C1 segment of cervical spinal cord (tissue), 14 donors: ENCODE data around the gene CORIN.
"Not testable (repeated sequence)": the region's sequence is repeated elsewhere in the genome, so short reads cannot be mapped to it uniquely, and the experiment has no call there.

Experiments
- DNase-seq, 14 donors: peaks; one replicate each; lab custom pipeline; 2025; lab: John Stamatoyannopoulos, UW

Gene CORIN

DNA sequence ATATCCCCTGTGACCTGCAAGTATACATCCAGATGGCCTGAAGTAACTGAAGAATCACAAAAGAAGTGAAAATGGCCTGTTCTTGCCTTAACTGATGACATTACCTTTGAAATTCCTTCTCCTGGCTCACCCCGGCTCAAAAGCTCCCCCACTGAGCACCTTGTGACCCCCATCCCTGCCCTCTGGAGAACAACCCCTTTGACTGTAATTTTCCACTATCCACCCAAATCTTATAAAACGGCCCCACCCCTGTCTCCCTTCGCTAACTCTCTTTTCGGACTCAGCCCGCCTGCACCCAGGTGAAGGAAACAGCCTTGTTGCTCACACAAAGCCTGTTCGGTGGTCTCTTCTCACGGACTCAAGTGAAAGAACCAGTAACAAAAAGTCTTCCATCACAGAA is 69.9 kb downstream of the CORIN start:
- not testable (repeated sequence) for DNase-seq

GRCh38 chr4:47763279-47763678 is 74.6 kb downstream of the CORIN start:
- DNase-seq: no peak

DNA sequence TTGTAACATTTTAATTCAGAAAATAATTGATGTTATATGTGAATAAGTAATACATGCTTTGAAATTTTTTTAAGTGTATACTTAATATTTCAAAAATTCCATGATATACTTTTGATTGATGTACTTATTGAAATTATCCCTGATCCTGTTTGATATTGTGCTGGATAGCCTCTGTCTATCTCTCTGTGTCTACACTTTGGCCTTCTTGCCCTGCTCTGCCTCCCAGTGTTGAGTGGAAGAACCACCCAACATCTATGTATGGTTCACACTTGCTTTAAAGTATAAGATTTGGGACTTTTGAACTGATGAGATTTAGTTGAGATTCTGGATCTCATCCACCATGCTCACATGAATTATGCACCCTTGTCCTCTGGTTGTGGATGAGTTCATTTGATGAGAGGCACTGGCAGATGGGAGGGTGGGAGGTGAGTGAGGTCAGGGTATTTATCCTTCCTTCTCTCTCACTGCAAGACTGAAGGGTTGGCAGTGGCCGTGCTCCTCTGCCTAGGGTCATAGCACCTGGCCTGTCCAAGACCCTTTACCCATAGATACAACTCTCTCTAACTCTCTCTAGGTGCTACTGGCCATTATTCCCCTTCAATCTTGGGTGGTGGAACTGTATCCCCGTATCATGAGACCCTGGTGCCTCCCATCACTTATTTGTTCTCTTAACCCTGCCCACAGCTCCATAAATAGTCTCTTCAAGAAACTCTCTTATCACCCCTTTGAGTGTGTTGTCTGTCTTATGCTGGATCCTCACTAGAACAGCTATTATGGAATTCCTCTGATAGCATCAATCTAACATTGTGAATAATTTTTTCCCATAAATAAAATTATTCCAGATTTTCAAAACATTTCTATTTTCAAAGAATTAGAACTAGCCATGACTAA is 75.2 kb downstream of the CORIN start:
- DNase-seq: no peak

DNA sequence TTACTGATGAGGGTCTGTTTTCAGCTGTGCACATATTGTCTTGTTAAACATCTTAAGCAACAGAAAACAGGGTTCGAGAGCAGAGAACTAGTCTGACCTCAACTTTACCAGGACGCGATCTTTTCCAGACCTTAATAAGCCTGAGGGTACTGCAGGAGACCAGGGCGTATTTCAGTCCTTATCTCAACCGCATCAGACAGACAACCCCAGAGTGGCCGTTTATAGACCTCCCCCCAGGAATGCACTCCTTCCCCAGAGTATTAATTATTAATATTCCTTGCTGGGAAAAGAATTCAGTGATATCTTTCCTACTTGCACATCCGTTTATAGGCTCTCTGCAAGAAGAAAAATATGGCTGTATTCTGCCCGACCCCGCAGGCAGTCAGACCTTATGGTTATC is 84.6 kb downstream of the CORIN start:
- not testable (repeated sequence) for DNase-seq

DNA sequence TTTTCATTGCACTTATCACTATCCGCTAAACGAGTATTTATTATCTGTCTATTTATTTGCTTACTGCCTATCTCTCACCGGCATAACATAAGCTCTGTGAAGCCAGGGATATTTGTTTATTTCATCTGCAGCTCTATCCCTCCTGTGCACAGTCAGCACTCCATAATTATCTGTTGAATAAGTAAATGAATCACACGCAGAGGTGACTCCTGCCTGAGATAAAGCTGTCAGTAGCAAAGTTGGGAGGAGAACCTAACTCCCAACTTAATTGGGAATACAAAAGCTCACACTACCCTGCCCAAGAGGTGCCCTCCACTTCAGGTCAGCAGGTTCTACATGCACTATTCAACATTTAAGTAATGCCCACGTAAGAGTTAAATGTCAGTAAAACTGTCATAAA is 85.7 kb downstream of the CORIN start:
- DNase-seq: no peak

DNA sequence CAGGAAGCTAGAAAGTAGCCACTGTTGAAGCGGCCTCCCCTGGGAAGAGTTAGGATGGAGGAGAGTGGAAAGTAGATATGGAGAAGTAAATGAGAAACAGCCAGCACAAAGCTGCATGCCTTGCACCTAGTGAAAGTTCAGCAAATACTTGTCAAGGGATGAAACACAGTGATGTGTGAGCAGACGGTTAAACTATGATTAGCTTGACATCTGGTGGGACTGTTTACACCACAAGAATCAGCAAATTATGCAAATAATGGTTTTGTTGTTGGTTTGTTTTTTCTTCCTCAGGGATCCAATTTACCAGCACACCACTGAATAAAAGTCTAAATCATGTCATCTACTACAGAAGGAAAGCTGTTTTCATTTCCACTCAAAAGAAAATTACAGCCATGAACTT is 87.1 kb downstream of the CORIN start:
- DNase-seq: no peak

DNA sequence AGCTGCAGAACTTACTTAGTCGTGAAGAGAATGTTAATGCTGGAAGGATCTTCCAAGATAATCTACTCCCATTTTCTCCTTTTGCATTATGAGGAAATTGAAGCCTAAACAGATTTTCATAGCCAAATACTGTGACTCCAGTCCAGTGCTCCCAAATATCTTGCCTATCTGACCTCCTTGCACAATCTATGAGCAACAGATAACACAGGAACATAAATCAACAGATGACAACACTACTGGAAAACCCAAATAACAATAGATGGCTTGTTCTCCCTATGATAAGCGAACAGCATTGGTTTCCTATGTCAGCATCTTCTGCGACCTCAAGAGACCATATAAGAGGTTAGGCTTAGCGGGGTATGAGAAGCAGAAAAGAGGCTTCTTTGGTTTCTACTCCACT is 88.0 kb downstream of the CORIN start:
- DNase-seq: no peak

DNA sequence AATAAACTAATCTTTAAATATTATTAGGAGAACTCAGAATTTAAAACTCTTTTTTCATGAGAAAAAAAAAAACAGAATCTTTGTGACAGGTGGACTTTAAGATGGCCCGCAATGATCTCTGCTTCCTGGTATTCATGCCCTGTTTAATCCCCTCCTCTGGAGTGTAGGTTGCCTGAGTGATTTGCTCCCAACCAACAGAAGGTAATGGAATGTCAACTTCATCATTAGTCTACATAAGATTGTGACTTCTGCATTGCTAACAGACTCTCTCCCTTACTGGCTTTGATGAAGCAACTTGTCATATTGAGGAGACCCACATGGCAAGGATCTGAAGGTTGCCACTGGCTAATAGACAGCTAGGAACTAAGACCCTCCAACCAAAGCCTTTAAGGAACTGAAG is 88.8 kb downstream of the CORIN start:
- no peak for DNase-seq

GRCh38 chr4:47747846-47748494 is 89.9 kb downstream of the CORIN start:
- DNase-seq: no peak

DNA sequence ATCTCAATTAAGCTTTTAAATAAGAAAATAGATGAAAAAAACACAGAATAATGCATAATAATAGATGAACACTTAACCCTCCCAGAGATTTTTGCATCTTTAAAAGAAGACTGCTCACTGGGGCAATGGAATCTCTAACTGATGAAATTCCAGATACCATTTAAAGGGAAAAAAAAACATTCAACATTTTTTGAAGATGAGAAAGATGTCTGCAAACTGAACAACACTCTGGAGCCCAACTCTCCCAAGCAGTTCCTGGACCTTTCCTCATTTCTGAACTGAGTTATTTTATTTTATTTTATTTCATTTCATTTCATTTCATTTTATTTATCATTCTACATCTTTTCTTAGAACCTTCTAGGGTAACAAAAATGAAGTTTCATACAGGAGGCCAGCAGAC is 90.7 kb downstream of the CORIN start:
- DNase-seq: no peak

- DNase-seq: no peak
Observed at GRCh38 chr4:47746122-47746521, 91.7 kb downstream of the CORIN start.

DNA sequence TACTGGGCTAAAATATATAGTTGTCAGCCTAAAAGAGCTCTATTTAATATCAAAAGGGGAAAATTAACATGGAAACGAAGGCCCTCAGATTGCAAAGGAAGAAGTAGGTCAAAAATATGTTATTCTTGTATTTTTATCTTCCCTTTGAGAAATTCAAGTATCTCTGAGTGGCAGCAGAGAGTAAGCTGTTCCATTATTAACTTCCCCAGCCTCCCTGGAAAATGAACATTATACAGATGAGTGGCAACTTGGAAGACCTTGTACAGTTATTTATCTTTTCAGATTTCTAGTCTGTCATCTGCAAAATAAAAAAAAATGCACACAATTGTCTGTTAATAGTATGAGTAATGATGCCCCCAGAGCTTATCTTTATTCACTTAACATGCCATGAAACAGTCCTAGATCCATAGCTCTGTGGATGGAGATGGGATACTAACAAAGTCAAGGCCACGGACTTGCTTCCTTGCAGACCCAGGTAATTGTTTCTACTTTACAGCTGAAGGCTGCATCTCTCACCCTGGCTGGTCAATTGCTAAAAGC is 93.0 kb downstream of the CORIN start:
- no peak for DNase-seq

GRCh38 chr4:47744253-47744652 is 93.6 kb downstream of the CORIN start:
- no peak for DNase-seq

DNA sequence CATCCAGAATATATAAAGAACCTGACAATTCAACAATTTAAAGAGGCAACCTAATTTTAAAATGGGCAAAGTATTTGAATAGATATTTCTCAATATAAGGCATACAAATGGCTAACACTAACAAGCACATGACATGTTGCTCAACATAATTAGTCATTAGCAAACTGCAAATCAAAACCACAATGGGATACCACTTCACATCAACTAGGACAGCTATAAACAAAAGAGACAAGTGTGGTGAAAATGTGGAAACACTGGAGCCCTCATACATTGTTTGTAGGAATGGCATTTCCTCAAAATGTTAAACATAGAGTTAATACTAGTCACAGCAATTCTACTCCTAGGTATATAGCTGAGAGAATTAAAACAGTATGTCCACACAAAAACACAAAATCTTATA is 96.7 kb downstream of the CORIN start:
- DNase-seq: no peak

- no peak for DNase-seq
Observed at GRCh38 chr4:47737326-47737725, 100.5 kb downstream of the CORIN start.

GRCh38 chr4:47736555-47736954 is 101.3 kb downstream of the CORIN start:
- no peak for DNase-seq

DNA sequence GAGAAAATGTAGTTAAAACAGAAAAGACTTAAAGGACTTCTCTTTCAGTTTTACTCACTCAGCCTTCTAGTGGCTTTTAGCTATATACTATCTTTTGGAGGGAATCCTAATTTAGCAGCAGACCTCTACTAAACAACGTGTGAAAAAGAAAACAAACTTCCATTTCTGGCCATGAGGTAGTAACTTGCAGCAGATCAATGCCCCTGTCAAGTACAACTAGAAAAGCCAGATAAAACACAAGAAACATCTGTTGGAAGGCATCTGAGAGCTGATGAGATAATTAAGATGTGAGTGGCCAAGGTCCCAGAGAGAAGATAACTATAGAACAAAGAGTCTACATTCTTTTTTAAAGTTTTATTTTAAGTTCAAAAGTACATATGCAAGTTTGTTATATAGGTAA is 101.7 kb downstream of the CORIN start:
- DNase-seq: no peak

GRCh38 chr4:47733302-47734175 is 104.3 kb downstream of the CORIN start:
- no peak for DNase-seq

GRCh38 chr4:47731182-47731581 is 106.7 kb downstream of the CORIN start:
- no peak for DNase-seq

GRCh38 chr4:47729131-47729680 is 108.7 kb downstream of the CORIN start:
- DNase-seq: no peak

DNA sequence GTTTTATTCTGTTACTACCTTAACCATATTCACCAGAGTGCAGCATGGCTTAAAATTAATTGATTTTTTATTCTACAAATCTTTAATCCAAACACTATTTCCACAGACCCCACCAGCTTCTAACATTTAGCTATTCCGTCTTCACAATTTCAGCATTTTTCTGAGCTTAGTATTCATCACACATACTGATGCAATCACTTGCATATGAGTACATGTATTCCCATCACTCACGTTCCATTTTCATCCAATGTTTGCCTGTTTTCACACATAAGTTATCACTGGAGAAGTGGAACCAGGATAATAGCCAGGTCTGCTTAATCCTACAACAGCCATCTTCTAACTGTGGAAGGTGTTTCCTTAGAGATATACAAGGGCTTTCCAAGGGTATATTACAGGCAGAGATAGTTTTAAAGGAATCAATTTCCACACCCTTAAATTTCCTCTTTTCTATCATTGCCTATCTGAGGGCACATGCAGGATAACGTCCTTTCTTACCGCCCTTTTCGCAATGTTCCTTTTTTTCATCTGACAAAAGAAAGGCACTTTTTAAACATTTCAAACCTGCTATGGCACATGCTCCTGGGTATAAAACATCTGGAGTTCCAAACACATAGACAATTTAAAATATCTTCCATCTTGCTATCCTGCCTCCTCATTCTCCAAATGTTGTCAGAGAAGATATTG is 115.8 kb downstream of the CORIN start:
- no peak for DNase-seq
